ENCODE data around the gene CD52. TPM values are rescaled to one million over a fixed set of nuclear protein-coding genes. Genes with fewer than 3 reads are reported as not detected.

CD52 gene
- polyA plus RNA-seq, 1 of the 3 experiments (the other 2 are of a cell fraction) = not detected

DNA sequence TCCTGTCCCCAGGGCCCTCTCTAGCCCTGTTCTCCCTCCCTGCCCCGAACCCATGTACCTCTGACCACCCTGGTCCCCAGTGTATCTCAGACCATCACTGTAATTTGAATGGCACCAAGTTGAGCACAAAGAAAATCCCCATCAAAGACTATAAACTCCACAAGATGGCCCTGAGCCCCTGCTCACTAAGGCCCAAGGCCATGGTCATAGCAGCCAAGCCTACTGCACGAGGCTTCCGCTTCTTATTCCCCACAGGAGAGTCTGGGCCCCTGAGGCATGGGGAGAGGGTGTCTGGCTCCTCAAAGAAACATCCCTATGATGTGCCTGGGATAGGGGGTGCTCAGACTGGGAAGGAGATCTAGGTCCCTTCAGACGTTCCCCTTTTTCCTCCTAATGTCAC lies 50.2 kb downstream of the CD52 start (continued):
- no peak for TF ChIP-seq GATA2 (CRISPR knock-in tag; IDR thresholded peaks at IDR 0.05)
- TF ChIP-seq POLR2AphosphoS5 (IDR thresholded peaks at IDR 0.05; ENCODE audit: low read depth, low read length) = no peak
- no peak for TF ChIP-seq TCF12 (IDR thresholded peaks at IDR 0.05)

GRCh38 chr1:26368486-26368885 lies 50.7 kb downstream of the CD52 start:
- no peaks in the 10 kb centered on the region for H3K79me2 ChIP-seq (ENCODE audit: insufficient read depth)
- CTCF ChIA-PET = interaction anchor here (1.1 to 1.4 kb wide), 2 partner anchors 48 to 93 kb away, joined by 3 to 4 read pairs; no protein-coding TSS in a partner anchor
- H3K4me1 ChIP-seq (ENCODE audit: control insufficient read depth in 1 of 2, insufficient read depth in 2 of 2, low read depth in 1 of 2, low read length in 1 of 2) = no peaks in the 10 kb centered on the region
- H3K4me3 ChIP-seq (ENCODE audit: low read depth in 2 of 2, low read length in 1 of 2) = no peak overlapping the region
- H3F3A ChIP-seq (replicated peaks; ENCODE audit: insufficient read depth) = no peaks in the 10 kb centered on the region
- no peaks in the 10 kb centered on the region for H3K9me3 ChIP-seq
- no peak overlapping the region for H3K27ac ChIP-seq (ENCODE audit: low read depth in 2 of 2, low read length in 1 of 2)
- H4K20me1 ChIP-seq (ENCODE audit: insufficient read depth) = no peaks in the 10 kb centered on the region
- no peak for DNase-seq
- no peak overlapping the region for H2AFZ ChIP-seq (ENCODE audit: low read depth)
- H3K4me2 ChIP-seq = no peak overlapping the region
- no peaks in the 10 kb centered on the region for H3K36me3 ChIP-seq (replicated peaks in 1 of 2; ENCODE audit: control insufficient read depth in 1 of 2, insufficient read depth in 2 of 2, low read length in 1 of 2)
- TF ChIP-seq CHD2 (IDR thresholded peaks at IDR 0.05; ENCODE audit: low read length, partially characterized antibody) = no peak
- no peaks in the 10 kb centered on the region; the same call in 1 of the 2 replicates for H3K27me3 ChIP-seq (ENCODE audit: insufficient read depth)
- H3K9ac ChIP-seq = no peak overlapping the region
- H3K9me2 ChIP-seq = no peaks in the 10 kb centered on the region
- POLR2A ChIA-PET = no interaction called here
- WGBS (ENCODE audit: low lambda C conversion rate) = 69% methylated on average over 3 of the region's 3 CpGs

Other genes with a start within 250 kb of the CD52 start
- 1.2 and 1.3 TPM in 2 replicates for gene PDIK1L, start 206.1 kb upstream of the CD52 start, polyA plus RNA-seq (2012; rRNA removed)
- 0.50 and 0.64 TPM in 2 replicates for gene FAM110D, start 158.9 kb upstream of the CD52 start, polyA plus RNA-seq (2012; rRNA removed)
- not detected in 2 replicates for gene C1orf232, start 149.0 kb upstream of the CD52 start, polyA plus RNA-seq (2012; rRNA removed)
- 58.7 and 64.8 TPM in 2 replicates for gene ZNF593, start 148.1 kb upstream of the CD52 start, polyA plus RNA-seq (2012; rRNA removed)
- gene ZNF593OS, start 146.1 kb upstream of the CD52 start, polyA plus RNA-seq (2012; rRNA removed) = not detected in 2 replicates
- 0.49 and 0.58 TPM in 2 replicates for gene CNKSR1, start 140.5 kb upstream of the CD52 start, polyA plus RNA-seq (2012; rRNA removed)
- not detected in 2 replicates for gene CATSPER4, start 127.4 kb upstream of the CD52 start, polyA plus RNA-seq (2012; rRNA removed)
- 12.1 and 16.6 TPM in 2 replicates for gene CEP85, start 83.8 kb upstream of the CD52 start, polyA plus RNA-seq (2012; rRNA removed)
- 131 and 202 TPM in 2 replicates for gene SH3BGRL3, start 37.9 kb upstream of the CD52 start, polyA plus RNA-seq (2012; rRNA removed)
- gene UBXN11, start 11.3 kb upstream of the CD52 start, polyA plus RNA-seq (2012; rRNA removed) = 30.6 and 35.3 TPM in 2 replicates
- 0.08 and 0.49 TPM in 2 replicates for gene CRYBG2, start 36.2 kb downstream of the CD52 start, polyA plus RNA-seq (2012; rRNA removed)
- not detected in 2 replicates for gene ZNF683, start 54.8 kb downstream of the CD52 start, polyA plus RNA-seq (2012; rRNA removed)
- not detected in 2 replicates for gene LIN28A, start 92.9 kb downstream of the CD52 start, polyA plus RNA-seq (2012; rRNA removed)
- 25.0 and 36.6 TPM in 2 replicates for gene DHDDS, start 114.4 kb downstream of the CD52 start, polyA plus RNA-seq (2012; rRNA removed)
- gene HMGN2, start 154.5 kb downstream of the CD52 start, polyA plus RNA-seq (2012; rRNA removed) = 343 and 644 TPM in 2 replicates
- 8.3 and 9.7 TPM in 2 replicates for gene RPS6KA1, start 211.8 kb downstream of the CD52 start, polyA plus RNA-seq (2012; rRNA removed)